Cerebellar nuclear complex (tissue), 1 donor: ENCODE measurements around the gene MDC1.
"Not testable (repeated sequence)": the region's sequence is repeated elsewhere in the genome, so short reads cannot be mapped to it uniquely, and the experiment has no call there.

Experiments
- DNase-seq, 2 experiments: peaks; one replicate each; lab custom pipeline; 2025; lab: John Stamatoyannopoulos, UW

Gene MDC1

DNA sequence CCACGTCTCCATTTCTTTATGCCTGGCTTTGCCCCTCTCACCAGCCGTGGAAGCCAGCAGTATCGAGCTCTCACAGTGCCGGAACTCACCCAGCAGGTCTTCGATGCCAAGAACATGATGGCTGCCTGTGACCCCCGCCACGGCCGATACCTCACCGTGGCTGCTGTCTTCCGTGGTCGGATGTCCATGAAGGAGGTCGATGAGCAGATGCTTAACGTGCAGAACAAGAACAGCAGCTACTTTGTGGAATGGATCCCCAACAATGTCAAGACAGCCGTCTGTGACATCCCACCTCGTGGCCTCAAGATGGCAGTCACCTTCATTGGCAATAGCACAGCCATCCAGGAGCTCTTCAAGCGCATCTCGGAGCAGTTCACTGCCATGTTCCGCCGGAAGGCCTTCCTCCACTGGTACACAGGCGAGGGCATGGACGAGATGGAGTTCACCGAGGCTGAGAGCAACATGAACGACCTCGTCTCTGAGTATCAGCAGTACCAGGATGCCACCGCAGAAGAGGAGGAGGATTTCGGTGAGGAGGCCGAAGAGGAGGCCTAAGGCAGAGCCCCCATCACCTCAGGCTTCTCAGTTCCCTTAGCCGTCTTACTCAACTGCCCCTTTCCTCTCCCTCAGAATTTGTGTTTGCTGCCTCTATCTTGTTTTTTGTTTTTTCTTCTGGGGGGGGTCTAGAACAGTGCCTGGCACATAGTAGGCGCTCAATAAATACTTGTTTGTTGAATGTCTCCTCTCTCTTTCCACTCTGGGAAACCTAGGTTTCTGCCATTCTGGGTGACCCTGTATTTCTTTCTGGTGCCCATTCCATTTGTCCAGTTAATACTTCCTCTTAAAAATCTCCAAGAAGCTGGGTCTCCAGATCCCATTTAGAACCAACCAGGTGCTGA lies 7.0 kb upstream of the MDC1 start:
- not testable (repeated sequence) for DNase-seq

GRCh38 chr6:30723159-30723842 lies 6.2 kb upstream of the MDC1 start:
- DNase-seq = not testable (repeated sequence)

- DNase-seq = peak in 1 of 2 experiments; percentile 65
These were observed 5.4 kb upstream of the MDC1 start for GRCh38 chr6:30722280-30723112.

DNA sequence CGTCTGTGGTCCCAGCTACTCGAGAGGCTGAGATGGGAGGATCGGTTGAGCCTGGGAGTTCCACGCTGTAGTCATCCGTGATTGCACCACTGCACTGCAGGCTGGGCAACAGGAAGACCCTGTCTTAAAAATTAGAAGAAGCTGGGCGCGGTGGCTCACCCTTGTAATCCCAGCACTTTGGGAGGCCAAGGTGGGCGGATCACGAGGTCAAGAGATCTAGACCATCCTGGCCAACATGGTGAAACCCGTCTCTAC lies 4.9 kb upstream of the MDC1 start:
- DNase-seq = not testable (repeated sequence)

DNA sequence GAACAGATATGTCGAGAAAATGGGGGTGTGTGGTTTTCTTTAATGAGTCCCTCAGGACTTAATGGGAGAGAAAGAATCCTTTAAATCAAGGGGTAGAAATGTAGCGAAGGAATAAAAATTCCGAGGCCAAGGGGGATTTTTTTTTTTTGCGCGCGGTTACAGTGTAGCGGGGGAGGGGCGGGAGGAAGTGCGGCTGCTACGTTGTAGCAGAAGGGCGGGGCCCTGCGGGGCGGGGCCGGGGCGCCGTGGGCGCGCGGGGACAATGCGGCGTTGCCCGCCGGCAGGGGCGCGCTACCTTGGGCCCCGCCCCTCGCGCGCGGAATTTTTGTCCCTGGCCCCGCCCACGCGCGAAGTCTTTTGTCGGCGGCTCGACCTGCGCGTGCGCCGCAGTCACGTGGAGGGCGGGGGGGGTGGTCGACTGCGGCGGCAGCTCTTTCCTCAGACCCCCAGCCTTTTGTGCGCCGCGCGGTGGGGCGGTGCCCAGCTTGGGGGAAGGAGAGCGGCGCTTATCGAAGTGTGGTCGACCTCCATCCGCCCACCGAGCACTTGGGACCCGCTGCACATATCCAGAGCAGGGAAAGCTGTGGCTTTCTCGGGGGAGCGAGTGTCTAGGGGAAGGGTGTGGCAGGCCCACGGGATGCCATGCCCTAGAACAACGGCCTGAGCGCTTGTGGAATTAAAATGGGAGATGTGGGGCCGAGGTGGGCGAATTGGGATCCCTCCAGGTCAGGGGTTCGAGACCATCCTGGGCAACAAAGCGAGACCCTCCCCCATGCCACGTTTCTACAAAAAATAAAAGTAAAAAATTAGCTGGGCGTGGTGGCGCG lies 4.3 kb upstream of the MDC1 start:
- DNase-seq = no peak

GRCh38 chr6:30720738-30721197 lies 3.7 kb upstream of the MDC1 start:
- no peak for DNase-seq

DNA sequence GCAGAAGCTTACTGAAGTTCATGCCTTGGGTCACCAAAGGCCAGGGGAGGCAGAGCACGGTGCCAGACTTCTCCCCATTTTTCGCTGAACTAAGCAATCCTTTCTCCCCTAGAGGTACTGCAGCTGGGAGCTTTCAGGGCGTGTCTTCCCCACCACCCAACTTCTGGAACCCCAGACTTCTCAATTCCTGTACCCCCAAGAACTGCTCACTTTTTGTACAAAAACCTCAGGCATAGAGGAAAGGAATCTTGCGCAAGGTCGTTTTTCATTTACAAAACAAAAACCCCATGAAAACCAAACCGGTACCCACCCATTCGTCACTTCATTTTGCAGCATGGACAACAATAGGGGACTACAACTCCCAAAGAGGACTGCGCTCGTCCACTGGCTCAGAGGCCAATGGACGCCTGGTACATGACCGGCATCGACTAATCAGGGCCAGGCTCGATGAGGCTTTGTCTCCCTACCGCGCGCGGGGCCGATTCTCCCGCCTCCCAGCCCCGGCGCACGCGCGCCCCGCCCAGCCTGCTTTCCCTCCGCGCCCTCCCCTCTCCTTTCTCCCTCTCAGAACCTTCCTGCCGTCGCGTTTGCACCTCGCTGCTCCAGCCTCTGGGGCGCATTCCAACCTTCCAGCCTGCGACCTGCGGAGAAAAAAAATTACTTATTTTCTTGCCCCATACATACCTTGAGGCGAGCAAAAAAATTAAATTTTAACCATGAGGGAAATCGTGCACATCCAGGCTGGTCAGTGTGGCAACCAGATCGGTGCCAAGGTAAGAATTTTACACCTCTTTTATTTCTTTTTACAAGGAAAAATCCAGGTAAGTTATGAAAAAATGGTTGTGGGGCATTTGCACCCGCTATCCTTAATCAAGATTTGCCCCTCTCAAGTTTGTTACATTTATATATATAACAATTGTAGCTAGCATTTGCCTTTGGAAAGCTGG lies 3.0 kb upstream of the MDC1 start, which contains the start of gene TUBB:
Gene TUBB, plus strand, starts transcription at position 562 of the 947 bp plus-strand sequence. Its CDS starts 155 bp downstream, at position 717.
- peak; percentile 90 to 94 for DNase-seq

DNA sequence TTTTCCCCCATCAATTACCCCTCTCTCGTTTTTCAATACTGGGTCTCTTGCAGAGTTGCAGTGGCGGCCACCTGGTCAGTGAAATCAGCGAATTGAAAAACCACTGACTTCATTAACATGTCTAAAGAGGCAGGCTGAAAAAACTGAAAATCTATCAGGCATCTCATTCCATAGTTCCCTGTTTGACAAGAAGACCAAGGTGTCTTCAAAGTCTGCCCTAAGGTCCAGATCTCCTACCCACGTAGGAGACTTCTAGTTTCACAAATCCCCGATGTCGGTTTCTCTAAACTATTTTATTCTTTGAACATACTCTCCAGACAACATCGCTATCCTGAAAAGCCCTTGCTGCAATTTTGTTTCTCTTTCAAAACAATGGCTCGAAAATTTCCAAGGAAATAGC lies 2.3 kb upstream of the MDC1 start:
- DNase-seq = no peak

DNA sequence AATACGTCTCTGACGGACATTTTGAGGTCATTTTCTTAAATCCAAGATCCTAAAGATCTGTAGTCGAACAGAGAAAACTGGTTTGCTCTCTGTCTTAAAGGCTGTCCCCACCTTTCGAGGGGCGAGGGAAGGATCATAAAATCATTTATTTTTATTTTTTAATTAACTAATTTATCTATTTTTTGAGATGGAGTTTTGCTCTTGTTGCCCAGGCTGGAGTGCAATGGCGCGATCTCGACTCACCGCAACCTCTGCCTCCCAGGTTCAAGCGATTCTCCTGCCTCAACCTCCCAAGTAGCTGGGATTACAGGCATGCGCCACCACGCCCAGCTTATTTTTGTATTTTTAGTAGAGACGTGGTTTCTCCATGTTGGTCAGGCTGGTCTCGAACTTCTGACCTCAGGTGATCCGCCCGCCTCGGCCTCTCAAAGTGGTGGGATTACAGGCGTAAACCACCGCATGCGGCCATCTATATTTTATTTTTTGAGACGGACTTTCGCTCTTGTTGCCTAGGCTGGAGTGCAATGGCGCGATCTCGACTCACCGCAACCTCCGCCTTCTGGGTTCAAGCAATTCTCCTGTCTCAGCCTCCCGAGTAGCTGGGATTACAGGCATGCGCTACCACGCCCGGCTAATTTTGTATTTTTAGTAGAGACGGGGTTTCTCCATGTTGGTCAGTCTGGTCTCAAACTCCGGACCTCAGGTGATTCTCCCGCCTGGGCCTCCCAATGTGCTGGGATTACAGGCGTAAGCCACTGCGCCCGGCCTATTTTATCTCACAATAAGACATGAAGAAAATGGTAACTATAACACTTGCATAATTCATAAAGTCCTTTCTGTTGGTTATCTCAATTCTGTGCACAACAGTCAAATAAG lies 1.0 kb upstream of the MDC1 start:
- not testable (repeated sequence) for DNase-seq

- no peak for DNase-seq
These were observed 277 bp downstream of the MDC1 start for GRCh38 chr6:30716879-30717128.

GRCh38 chr6:30714263-30714662 lies 2.8 kb downstream of the MDC1 start:
- no peak for DNase-seq

- DNase-seq = no peak
These were observed 4.6 kb downstream of the MDC1 start for GRCh38 chr6:30712441-30712945.

DNA sequence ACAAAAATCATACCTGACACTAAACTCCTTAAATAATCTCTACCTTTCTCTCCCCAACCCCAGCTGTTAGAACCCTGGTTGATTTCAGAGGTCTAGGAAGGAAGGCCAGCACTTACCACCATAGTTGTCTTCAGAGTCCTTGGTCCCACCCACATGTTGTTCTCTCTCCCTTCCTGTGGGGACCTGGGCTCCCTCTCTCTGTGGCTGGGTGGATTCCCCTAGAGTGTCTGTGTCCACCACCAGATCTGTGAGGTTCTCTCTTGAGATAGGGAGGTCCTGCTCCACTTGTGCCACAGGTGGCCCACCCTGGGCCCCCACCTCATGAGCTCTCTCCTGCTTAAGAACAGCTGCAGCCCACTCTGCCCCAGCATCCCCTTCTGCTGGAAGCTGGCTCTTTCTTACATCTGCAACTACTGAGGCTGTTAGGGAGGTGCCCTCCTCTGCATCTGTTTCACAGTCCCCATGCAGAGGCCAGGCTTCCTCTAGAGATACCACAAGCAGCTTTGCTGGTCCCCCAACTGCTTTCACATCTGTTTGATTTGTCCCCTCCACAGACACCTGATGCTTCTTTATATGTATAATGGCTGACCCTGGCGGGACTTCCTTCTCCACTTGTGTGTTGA lies 5.2 kb downstream of the MDC1 start:
- DNase-seq = no peak

- DNase-seq = no peak
These were observed 7.8 kb downstream of the MDC1 start for GRCh38 chr6:30709101-30709868.

DNA sequence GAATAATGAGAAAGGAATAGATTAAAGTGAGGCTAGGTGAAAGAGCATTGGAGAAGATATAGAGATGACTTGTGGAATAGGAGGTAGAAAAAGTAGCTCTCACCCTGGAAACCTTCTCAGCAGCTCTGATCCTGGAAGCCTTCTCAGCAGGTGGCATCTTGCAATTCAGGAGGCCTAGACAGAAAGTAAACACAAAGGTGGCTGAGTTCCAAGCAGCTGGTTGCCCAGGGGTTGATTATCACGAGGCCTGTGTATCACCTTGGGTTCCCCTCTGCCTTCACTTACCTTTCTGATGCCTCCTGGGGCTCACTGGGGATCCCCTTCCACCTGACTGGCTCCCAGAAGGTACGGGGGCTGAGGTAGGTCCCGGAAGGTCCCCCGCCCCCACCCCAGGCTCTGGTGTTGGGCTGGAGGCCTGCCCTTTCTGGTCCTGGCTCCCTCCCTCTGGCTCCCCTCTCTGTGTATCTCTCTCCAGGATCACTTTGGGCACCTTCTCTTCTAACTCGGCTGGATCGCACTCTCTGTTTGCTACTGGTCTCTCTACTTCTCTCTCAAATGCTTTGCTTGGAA lies 9.7 kb downstream of the MDC1 start:
- DNase-seq = no peak

DNA sequence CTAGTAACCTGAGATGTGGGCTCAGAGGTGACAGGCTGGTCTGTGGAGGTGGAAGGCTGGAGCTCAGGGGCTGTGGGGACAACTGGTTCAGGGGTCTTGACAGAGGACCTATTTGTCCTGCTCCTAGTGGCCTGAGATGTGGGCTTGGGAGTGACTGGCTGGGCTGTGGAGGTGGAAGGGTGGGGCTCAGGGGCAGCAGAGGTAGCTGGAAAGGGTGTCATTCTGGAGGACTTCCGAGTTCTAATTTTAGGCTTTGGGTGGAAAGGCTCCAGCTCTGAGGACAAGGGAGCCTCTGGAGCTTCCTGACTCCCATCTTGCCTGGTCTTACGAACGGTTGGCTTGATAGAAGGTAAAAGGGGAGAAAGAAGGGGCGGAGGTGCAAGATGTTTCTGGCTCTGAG lies 11.5 kb downstream of the MDC1 start:
- DNase-seq = no peak

GRCh38 chr6:30703821-30704220 lies 13.3 kb downstream of the MDC1 start:
- no peak for DNase-seq

DNA sequence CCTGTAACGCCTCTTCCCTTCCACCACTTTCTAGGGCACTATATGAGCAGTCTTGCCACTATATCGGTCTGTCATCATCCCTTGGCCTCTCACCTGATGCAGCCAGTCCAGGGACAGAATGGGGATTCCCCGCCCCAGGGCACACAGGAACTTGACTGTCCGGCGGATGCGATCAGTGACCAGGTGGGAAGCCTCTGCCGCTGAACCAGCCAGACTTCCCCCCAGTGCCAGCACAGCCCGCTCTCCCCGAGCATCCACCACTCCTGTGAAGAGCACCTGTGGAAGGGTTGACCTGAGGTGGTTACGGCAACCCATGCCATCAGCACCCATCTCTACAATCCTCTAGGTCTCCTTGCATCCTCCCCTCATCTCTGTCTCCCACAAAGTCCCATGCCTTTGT lies 14.1 kb downstream of the MDC1 start:
- no peak for DNase-seq
